Measurements from ENCODE around the gene SLC39A2.

DNA sequence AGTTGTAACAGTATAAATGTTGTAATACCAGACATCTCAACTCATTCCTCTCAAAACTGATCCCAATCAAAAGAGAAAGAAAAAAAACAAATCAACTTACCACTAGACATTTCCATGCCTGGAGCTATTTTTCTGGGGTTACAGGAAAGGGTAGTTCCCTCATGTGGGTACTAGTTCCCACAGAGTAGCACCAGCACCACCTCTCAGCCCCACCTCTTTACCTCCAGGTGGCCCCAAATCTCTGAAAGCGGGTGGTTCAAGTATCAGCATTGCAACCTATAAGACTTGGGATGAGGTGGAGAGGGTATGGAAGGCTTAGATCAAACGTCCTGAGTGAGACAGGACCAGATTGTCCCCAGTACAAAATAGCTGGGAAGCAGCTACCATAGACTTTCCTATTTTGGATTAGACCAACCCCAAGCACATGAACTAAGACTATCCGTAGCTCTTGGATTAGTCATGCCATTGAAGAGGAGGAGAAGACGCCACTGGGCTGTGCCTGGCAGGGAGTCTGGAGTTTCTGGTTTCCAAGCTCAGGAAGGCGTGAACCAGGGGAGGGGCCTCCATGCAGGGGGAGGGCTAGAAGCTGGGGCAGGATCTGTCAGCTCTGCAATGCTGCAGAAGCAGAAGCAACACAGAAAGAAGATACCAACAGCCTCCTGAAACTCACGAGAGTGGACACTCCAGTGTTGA is at the start of gene SLC39A2:
- TF ChIP-seq POLR2AphosphoS5 (IDR thresholded peaks at IDR 0.05; ENCODE audit: insufficient read depth, low read depth, low read length) (no peak), POLR2A (IDR thresholded peaks at IDR 0.05; ENCODE audit: low read depth, low read length) (no peak), CTCF (IDR thresholded peaks at IDR 0.05; ENCODE audit: extremely low read depth in 1 of 2, insufficient read depth in 1 of 2, low read depth in 1 of 2, low read length in 2 of 2) (no peak), EZH2 (IDR thresholded peaks at IDR 0.05; ENCODE audit: borderline replicate concordance, low read depth, low read length, severe bottlenecking) (no peak), FOS (IDR thresholded peaks at IDR 0.05; ENCODE audit: borderline replicate concordance, insufficient read depth, low read length) (no peak), GATA2 (IDR thresholded peaks at IDR 0.05; ENCODE audit: insufficient read depth, insufficient read length, low read depth, low read length) (no peak), MYC (IDR thresholded peaks at IDR 0.05; ENCODE audit: low read depth, low read length) (no peak), MAX (IDR thresholded peaks at IDR 0.05; ENCODE audit: insufficient read depth, insufficient read length) (no peak)
